Activated T-cell treated with anti-CD3 and anti-CD28 coated beads for 4 hours (primary cell): ENCODE results near the gene ZNF735.
A peak's percentile ranks its signal among the peaks of the same experiment; 100 is the strongest.
"Not testable (repeated sequence)": the region's sequence is repeated elsewhere in the genome, so short reads cannot be mapped to it uniquely, and the experiment has no call there.

Experiments
- DNase-seq: peaks from one replicate; pipeline ENCODE4 v3.0.0-alpha.2; 2020

ZNF735 gene

DNA sequence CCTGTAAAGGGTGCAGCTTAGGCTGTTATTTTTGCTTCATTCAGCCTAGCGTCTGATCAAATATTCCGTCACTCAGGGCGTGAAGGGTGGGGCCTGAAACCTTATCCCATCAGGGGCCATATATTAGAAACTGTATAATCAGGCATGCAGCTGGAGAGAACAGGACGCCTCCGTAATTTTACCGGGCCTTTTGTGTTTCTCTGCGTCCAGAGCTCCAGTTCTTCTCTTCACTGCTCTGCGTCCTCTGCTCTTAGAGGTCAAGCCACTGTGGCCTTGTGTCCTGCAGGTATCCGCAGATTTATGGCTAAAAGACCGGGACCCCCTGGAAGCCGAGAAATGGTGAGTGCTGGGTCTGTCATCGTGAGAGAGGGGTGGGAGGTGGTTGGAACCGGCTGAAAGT is at the start of gene ZNF735:
TSS of gene ZNF735 (plus strand) at position 301 of the 400 bp plus-strand sequence. CDS start at position 301, 0 bp downstream.
- DNase-seq: no peak

DNA sequence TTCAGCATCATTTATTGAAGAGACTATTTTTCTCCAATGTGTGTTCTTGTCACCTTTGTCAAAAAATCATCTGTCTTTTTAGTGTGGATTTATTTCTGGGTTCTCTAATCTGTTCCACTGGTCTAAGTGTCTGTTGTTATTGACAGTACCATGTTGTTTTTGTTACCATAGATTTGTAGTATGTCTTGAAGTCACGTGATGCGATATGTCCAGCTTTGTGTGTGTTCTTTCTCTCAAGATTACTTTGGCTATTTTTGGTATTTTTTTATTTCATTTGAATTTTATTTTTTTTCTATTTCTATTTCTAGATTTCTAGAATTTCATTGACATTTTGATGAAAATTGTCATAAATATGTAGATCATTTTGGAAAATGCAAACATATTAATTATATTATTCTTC is 36.0 kb upstream of the ZNF735 start:
- DNase-seq: not testable (repeated sequence)

DNA sequence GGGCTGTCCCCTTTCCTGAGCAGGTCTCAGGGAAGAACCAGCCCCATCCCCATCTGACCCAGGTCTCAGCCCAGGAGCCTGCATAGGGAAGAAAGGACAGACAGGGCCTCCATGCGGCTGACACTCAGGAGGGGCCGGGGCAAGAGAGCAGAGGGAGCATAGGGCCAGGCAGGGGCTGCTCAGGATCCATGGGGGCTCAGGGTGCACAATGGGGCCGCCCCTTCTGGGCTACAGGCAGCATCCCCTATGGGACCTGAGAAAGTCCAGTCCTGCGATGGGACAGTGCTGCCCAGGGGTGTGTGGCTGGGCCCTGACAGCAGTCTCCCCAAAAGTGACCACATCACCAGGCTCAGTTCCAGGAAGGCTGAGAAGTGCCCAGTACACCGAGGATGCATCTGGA is 32.7 kb upstream of the ZNF735 start:
- no peak for DNase-seq

DNA sequence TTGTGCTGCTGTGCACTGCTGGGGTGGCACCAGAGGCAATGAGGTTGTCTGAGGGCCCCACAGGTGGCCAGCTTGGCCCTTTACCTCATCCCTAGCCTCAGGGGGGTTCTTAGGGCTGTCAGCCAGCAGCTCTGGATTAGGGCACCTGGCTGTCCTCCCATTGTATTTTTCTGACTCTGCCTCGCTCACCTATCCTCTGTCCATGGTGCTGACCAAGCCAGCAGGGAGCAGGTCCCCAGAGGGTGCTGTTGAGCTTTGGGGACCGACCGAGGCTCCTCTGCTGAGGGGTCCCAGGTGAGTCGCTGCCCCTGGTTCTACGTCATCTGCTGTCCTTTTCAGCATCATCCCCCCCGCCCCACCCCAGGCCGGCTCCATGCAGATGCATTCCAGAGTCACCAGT is 32.1 kb upstream of the ZNF735 start:
- no peak for DNase-seq

DNA sequence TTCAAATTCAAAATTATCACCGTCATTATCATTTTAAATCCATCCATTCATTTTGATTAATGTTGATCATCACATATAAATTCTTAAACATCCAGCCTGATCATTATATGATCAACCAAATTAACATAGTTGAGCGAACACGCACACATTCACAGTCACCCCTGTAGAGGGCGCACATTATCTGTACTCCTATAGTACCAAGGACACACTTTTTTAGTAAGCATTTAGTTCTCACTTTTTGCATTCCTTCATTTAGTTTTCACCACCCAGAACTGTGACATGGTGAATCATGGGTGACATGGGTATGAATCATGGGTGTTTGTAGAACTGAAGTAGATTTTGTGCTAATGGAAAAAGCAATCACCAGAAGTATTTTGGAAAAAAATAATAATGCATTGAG is 26.0 kb upstream of the ZNF735 start:
- no peak for DNase-seq

DNA sequence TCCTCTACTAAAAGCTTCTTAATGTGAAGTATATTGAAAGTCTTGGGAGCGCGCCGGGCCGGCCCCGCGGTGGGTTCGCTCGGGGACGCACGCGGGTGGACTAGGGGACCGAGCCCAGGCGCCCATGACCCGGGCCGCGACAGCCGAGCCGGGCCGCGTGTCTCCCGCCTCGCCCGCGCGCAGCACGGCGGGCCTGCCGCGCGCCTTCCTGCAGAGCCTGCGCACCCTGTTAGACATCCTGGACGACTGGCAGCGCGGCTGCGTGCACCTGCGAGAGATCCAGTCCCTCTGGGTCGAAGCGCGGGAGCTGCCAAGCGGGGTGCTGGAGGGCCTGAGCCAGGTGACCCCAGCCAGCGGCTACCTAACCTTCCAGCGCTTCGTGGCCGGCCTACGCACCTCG is 25.4 kb upstream of the ZNF735 start:
- no peak for DNase-seq

DNA sequence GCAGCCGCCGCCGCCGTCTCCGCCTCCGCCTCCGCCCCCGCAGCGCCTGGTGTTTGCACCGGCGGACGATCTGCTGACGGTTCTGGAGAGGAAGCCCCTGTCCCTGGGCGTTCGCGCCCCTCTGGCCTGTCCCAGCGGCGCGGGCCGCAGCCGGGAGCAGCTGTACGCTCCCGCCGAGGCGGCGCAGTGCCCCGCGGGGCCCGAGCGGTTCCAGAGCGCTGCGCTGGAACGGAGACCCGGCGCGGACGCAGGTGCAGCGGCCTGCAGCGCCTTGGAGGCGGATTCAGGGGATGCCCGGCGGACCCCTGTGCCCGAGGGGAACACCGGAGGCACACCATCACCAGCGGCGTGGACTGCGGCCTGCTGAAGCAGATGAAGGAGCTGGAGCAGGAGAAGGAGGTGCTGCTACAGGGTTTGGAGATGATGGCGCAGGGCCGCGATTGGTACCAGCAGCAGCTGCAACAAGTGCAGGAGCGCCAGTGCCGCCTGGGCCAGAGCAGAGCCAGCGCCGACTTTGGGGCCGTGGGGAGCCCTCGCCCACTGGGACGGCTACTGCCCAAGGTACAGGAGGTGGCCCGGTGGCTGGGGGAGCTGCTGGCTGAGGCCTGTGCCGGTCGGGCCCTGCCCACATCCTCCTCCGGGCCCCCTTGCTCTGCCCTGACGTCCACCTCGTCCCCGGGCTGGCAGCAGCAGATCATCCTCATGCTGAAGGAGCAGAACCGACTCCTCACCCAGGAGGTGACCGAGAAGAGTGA is 24.8 kb upstream of the ZNF735 start:
- no peak for DNase-seq

DNA sequence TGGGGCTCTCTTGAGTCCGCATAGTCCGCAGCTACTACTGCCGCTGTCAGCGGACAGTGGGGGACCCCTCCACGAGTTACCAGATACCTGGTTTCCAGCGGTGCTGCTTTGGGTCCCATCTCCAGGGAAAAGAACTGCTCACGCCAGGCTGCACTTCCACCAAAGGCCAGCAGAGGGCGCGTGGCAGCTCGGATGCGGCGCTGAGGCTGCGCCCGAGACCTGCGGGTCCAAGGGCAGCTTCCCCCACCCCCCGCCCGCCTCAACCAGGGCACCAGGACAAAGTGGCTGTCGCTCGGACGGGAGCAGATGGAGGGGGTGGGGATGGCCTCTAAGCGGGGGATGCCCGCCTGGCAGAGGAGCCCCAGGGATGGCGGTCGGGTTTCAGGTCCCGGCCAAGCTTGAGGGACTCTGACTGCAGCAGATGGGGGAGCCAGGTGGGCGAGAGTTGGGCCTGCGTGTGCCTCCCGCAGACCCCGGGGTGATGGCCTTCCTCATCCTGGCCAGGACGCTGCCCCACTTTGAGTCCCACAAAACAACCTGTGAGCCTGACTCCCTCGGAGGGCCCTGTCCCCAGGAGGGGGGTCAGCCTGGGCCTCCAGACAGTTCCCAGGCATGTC is 23.8 kb upstream of the ZNF735 start:
- peak; percentile 23 for DNase-seq

DNA sequence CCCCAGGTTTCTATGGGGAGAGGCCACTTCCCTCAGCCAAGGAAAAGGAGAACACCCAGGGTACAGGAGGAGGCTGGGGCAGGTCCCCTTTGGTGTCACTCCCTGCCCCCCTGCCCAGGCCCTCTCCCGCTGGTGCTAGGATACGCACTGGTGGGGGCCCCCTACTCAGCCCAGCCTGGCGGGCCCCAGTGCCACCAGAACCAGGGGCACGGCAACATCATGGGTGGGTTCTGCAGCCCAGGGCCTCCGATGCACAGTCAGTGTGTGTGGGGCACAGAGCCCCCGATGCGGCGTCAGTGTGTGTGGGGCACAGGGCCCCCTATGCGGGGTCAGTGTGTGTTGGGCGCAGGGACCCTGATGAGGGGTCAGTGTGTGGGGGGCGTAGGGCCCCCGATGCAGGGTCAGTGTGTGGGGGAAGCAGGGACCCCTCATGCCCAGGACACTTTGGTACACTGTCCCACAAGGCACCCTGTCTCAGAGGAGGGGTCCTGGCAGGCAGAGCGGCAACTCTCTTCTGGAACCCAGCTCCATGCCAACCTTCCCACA is 23.1 kb upstream of the ZNF735 start:
- no peak for DNase-seq

DNA sequence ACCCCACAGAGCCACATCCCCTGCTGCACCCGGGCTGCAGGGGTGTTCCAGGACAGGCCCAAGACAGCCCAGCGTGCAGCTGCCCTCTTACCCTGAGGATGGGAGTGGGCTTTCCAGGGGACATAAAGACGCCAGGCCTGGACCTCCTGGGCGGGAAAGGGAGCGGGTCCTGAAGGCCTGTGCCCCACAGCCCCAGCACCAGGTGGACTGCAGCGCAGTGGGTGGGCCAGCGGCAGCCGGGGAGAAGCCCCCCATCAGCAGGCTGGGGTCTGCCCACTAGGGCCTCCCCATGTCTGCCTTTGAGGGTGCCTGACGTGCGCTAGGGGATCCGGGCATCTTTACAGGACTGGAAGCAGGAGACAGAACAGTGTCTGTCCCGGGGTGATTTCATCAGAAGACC is 22.6 kb upstream of the ZNF735 start:
- DNase-seq: no peak

DNA sequence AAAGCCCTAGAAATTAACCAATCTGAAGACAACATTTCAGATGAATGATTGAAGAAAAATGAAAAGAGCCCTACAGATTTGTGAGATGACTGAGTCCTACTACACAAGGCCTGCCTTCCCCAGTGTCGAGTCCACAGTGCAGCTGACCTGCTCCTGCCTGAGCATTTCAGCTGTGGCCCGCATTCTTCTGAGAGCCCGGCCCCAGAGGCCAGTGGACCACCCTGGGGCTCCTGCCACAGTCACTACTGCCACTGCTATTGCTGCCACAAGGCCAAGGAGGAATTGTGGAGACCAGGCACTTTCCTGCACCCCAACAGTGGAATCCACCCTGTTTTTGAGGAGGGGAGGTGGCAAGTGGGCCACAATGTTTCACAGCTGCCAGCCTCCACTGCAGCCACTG is 19.6 kb upstream of the ZNF735 start:
- no peak for DNase-seq

DNA sequence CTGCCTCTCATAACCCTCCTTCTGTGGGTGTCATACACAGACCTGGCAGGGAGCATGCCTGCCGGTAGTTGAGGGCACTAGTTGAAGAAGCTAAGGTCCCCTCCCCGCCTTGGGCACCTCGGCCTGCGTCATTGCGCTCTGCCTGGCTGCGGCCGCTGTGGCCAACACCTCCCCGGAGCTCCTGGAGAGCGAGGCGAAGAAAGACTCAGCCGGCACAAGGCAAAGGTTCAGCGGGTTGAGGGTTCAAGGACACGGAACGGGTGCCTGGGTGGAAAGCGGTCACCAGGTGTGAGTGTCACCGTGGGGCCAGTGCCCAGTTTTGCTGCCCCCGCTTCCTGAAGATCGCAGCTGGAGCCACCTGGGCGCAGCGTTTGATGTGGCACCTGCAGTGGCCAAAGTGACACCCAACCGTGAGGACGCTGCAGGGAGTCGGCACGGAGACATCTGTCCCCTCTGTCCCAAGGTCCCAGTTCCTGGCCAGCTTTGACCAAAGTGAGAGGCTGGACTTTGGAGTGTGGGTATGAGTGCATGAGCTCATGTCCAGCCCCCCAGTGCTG is 14.8 kb upstream of the ZNF735 start:
- no peak for DNase-seq

DNA sequence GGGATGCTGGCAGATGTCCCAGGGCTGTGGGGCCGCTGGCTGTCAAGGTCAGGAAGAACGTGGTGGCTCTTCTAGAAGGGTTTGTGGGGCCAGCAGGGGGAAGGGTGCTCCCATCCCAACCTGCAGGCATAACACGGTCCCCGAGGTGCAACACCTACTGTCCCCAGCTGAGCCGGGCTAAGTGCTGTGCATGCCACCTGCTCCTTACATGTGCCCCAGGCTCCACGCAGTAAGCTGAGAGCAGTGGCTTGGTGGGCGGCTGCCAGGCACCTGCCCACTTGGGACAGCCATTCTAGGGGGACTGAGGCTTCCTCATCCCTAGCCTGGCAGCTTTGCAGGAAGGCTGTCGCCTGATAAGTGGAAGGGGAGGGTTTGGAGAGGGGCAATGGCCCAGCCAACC is 14.2 kb upstream of the ZNF735 start:
- DNase-seq: no peak

DNA sequence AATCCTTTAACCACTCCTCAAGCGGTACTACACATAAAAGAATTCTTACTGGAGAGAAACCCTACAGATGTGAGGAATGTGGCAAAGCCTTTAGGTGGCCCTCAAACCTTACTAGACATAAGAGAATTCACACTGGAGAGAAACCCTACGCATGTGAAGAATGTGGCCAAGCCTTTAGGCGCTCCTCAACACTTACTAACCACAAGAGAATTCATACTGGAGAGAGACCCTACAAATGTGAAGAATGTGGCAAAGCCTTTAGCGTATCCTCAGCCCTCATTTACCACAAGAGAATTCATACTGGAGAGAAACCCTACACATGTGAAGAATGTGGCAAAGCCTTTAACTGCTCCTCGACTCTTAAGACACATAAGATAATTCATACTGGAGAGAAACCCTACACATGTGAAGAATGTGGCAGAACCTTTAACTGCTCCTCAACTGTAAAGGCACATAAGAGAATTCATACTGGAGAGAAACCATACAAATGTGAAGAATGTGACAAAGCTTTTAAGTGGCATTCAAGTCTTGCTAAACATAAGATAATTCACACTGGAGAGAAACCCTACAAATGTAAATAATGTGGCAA is 12.8 kb downstream of the ZNF735 start:
- not testable (repeated sequence) for DNase-seq

DNA sequence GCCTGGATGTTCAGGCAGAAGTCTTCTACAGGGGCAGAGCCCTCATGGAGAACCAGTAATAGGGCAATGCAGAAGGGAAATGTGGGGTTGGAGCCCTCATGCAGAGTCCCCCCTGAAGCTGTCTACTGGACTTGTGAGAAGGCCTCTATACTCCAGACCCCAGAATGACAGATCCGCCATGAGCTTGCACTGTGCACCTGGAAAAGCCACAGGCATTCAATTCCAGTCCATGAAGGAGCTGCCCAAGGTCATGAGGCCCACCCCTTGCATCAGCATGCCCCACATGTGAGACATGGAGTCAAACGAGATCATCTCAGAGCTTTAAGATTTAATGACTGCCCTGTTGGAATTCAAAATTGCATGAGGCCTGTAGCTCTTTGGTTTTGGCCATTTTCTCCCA is 16.4 kb downstream of the ZNF735 start:
- DNase-seq: no peak

DNA sequence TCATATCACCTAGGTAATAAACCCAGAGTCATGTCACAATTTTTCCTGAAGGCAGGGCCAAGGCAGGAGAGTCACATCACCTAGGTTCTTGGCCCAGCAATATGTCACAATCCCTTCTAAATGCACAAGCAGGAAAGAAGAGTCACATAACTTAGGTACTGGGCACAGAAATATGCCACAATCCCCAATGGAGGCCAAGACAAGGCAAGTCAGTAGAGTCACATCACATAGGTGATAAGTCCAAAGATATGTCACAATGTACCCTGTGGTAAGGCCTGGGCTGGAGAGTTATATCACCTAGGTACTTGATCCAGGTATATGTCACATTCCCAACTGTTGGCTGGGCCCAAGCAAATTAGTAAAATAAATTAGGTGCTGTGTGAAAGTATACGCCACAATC is 21.2 kb downstream of the ZNF735 start, which contains the start of gene ZNF679:
TSS of gene ZNF679 (plus strand) at position 301 of the 400 bp plus-strand sequence. CDS start 20,644 bp downstream, outside the sequence.
- DNase-seq: not testable (repeated sequence)

DNA sequence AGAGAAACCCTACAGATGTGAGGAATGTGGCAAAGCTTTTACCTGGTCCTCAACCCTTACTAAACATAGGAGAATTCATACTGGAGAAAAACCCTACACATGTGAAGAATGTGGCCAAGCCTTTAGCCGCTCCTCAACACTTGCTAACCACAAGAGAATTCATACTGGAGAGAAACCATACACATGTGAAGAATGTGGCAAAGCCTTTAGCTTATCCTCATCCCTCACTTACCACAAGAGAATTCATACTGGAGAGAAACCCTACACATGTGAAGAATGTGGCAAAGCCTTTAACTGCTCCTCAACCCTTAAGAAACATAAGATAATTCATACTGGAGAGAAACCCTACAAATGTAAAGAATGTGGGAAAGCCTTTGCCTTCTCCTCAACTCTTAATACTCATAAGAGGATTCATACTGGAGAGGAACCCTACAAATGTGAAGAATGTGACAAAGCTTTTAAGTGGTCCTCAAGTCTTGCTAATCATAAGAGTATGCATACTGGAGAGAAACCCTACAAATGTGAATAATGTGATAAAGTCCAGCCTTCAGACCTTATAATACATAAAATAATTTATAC is 59.4 kb downstream of the ZNF735 start:
- no peak for DNase-seq
